ENCODE results near the gene TMEM63A.

The TMEM63A gene

GRCh38 chr1:225915538-225915991 lies 33.4 kb upstream of the TMEM63A start:
- TF ChIP-seq ZFX (IDR thresholded peaks at IDR 0.05): no peak
- TF ChIP-seq, protein P1, sequence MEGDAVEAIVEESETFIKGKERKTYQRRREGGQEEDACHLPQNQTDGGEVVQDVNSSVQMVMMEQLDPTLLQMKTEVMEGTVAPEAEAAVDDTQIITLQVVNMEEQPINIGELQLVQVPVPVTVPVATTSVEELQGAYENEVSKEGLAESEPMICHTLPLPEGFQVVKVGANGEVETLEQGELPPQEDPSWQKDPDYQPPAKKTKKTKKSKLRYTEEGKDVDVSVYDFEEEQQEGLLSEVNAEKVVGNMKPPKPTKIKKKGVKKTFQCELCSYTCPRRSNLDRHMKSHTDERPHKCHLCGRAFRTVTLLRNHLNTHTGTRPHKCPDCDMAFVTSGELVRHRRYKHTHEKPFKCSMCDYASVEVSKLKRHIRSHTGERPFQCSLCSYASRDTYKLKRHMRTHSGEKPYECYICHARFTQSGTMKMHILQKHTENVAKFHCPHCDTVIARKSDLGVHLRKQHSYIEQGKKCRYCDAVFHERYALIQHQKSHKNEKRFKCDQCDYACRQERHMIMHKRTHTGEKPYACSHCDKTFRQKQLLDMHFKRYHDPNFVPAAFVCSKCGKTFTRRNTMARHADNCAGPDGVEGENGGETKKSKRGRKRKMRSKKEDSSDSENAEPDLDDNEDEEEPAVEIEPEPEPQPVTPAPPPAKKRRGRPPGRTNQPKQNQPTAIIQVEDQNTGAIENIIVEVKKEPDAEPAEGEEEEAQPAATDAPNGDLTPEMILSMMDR (conservative IDR thresholded peaks at IDR 0.05): no peak
- H3K27ac ChIP-seq: no peak overlapping the region

GRCh38 chr1:225914947-225915346 lies 32.8 kb upstream of the TMEM63A start:
- no peak for TF ChIP-seq ZFX (IDR thresholded peaks at IDR 0.05)
- TF ChIP-seq, protein P1 (conservative IDR thresholded peaks at IDR 0.05): no peak
- no peak overlapping the region for H3K27ac ChIP-seq

DNA sequence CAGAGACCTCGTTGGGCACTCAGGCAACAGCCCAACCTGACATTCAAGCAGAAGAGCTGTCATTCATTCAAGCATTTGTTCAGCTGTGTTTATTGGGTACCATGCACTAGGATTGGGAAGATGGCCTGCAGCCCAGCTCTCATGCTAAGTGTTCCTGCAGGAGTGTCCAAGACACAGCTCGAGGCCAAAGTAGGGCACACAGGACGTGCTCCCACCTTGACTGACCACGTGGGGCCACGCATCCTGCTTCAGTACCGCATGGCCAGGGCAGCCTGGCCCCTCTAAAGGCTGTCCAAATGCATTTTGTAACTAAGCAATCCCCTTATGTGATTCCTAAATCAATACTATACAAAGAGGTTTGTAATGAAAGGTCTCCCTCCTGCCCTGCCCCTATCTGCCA lies 32.2 kb upstream of the TMEM63A start:
- TF ChIP-seq, protein P1 (conservative IDR thresholded peaks at IDR 0.05): no peak
- no peak for TF ChIP-seq ZFX (IDR thresholded peaks at IDR 0.05)
- no peak overlapping the region for H3K27ac ChIP-seq

DNA sequence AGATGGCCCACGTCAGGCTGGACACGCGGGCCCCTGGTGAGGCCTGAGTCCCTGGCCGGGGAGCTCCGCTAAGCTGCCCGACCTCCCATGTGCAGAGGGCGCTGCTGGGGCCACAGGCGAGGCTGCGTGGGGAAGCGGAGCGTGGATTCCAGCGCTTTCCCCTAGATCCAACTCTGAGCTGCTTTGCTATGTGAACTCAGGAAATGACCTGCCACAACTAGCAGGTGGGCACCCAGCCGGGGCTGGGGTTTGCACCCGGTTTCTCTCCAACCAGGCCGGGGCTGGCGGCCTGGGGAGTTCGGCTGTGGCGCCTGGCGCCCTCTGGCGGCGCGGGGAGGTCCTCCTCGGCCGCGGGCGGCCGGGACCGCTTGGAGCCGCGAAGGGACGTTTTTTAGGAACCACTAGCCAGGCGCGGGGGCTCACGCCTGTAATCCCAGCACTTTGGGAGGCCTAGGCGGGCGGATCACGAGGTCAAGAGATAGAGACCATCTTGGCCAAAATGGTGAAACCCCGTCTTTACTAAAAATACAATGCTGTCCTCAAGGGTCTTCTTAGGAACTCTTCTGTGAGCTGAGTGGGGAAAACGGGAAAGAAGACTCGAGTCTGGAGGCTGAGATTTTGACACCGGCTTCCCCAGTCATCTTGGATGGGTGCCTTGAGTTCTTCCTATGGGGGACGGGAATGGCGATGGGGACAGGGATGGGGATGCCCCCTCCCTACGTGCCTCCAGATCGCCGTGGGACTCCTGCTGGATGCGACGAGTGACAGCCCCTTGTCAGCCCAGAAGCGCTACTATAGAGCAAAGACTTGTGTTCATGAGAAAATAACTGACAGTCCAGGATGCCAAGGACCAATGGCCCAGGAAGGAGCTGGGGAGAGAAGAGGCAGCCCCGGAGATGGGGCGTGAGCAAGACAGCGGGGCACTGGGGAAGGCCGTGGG lies 29.3 kb upstream of the TMEM63A start:
- no peak for TF ChIP-seq ZFX (IDR thresholded peaks at IDR 0.05)
- TF ChIP-seq, protein P1 (conservative IDR thresholded peaks at IDR 0.05): peak; percentile 87

DNA sequence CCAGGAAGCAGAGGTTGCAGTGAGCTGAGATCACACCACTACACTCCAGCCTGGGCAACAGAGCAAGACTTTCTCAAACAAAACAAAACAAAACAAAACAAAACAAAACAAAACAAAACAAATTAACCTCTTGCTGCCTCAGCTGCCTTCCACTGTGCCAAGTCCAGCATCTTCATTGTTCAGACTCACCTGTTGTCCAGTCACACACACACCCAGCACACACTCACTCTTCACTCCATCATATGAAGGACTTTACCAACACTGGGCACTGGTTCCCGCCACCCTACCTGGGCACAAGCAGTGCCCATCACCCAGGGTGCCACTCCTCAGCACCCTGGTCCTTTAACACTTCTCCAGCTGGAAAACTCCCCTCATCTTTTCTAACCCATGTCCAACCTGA lies 27.3 kb upstream of the TMEM63A start:
- no peak overlapping the region for H3K27ac ChIP-seq
- TF ChIP-seq, protein P1 (conservative IDR thresholded peaks at IDR 0.05): no peak
- TF ChIP-seq ZFX (IDR thresholded peaks at IDR 0.05): no peak

More for the DNA sequence above, 29.3 kb upstream of the TMEM63A start:
- no peak overlapping the region for H3K27ac ChIP-seq

- no peak overlapping the region for H3K27ac ChIP-seq
- no peak for TF ChIP-seq ZFX (IDR thresholded peaks at IDR 0.05)
- TF ChIP-seq, protein P1 (conservative IDR thresholded peaks at IDR 0.05): no peak
Measured at GRCh38 chr1:225908773-225909172, 26.6 kb upstream of the TMEM63A start.

- no peak for TF ChIP-seq ZFX (IDR thresholded peaks at IDR 0.05)
- TF ChIP-seq, protein P1 (conservative IDR thresholded peaks at IDR 0.05): no peak
- H3K27ac ChIP-seq: no peak overlapping the region
Measured at GRCh38 chr1:225908013-225908640, 25.9 kb upstream of the TMEM63A start.
